Panc1 (cell line): Measurements from ENCODE around the gene SFMBT1.

Source experiments
- CTCF ChIP-seq: fragments of 450-650 bp; IDR thresholded peaks from 2 replicates; pipeline ENCODE4 v1.5.1; 2017; ENCODE audit warnings: mild to moderate bottlenecking
- REST ChIP-seq, 2 experiments: IDR thresholded peaks; 2 replicates each; pipeline ENCODE4 v1.6.1; 2011 to 2012; ENCODE audit warnings: low read depth in 2 of 2, control low read depth in 1 of 2, low read length in 1 of 2, mild to moderate bottlenecking in 1 of 2, moderate library complexity in 1 of 2; ENCODE audit not compliant: insufficient read depth in 1 of 2

GRCh38 chr3:53032609-53033008, 13.3 kb downstream of the SFMBT1 start:
- TF ChIP-seq CTCF: no peak
- no peak for TF ChIP-seq REST (IDR thresholded peaks at IDR 0.05; ENCODE audit: insufficient read depth in 1 of 2, low read depth in 2 of 2, low read length in 1 of 2)
